ENCODE measurements around the gene TMEM263.
"Not testable (repeated sequence)": the region's sequence is repeated elsewhere in the genome, so short reads cannot be mapped to it uniquely, and the experiment has no call there.

The TMEM263 gene

DNA sequence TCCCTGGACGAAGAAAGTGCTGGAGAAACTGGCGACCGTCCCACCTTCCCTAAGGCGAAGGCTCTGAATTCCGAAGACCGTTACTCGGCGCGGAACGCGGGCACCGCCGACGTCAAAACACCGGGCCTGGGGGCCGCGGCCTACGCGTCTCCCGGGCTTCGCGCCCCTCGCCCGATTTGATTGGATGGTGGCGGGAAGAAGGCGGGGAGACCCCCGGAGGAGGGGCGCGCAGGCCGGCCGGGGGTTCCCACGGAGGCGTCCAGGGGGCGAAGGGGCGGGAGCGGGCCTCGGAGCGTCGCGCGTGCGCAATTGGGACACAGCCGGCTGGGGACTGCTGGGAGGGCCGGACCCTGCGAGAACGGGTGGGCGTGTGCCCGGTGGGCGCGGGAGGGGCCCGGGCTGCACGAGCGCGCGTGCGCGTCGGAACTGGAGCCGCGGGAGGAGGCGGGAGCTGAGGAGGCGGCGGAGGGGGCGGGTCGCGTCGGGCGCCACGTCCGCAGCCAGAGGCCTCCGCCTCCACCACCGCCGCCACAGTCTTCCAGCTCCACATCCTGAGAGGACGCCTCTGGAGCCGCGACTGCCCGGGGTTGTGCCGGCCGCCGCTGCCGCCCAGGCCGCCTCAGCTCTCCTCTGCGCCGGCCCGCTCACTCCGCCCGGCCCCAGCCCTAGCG, at the start of gene TMEM263:
TMEM263 (plus strand) TSS at position 531 of the 671 bp plus-strand sequence. CDS start 11,210 bp downstream, outside the sequence.
- DNase-seq, result peak; percentile 86 to 97

- DNase-seq, result no peak
Measured at GRCh38 chr12:106906715-106907114, 49.0 kb upstream of the TMEM263 start.

DNA sequence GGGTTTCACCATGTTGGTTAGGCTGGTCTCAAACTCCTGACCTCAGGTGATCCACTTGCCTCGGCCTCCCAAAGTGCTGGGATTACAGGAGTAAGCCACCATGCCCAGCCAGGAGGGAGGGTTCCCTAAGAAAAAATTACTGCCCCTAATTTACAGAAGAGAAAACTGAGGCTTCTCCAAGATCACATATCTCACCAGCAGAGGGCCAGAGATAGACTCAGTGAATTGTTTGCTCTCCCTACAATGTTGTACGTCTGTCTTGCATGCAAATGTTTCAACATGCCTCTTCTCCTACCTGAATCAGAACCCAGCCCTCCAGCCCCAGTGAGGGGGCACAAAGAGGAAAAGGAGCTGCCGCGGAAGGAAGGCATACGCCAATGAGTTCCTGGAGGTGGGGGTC, 48.3 kb upstream of the TMEM263 start:
- no peak for DNase-seq

DNA sequence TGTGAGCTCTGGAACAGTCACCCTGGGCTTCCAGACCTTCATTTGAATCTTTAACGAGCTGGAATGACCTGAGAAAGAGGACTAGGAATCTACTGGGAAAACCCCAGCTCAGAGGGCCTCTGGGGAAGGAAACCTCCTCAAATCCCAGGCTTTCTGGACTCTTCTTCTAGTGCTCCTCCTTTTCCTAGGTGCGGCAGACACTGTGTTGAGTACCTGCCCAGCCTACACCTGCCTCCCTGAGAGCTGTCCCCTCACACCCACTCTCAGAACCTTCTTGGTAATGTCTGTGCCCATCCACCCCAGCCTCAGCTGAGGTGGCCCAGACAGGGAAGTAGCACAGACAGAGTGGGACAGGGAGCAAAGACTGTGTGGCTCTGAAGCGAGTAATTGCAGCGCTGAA, 47.9 kb upstream of the TMEM263 start:
- no peak for DNase-seq

GRCh38 chr12:106908561-106908960, 47.1 kb upstream of the TMEM263 start:
- no peak for DNase-seq

DNA sequence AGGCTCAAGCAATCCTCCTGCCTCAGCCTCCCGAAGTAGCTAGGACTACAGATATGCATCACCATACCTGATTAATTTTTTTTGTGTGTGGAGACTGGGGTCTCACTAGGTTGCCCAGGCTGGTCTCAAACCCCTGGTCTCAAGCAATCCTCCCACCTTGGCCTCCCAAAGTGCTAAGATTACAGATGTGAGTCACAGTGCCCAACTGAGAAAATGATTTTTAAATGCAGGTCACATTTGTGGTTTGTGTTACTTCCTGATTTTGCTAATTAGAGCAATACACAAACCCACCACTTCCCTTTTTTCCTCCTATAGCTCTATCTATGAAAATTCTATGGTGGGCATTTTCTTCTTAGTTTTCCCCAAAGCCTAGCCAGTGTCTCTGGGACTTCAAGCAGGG, 45.5 kb upstream of the TMEM263 start:
- DNase-seq, result no peak

- no peak for DNase-seq
Measured at GRCh38 chr12:106911581-106911980, 44.1 kb upstream of the TMEM263 start.

GRCh38 chr12:106913456-106913855, 42.3 kb upstream of the TMEM263 start:
- no peak for DNase-seq

DNA sequence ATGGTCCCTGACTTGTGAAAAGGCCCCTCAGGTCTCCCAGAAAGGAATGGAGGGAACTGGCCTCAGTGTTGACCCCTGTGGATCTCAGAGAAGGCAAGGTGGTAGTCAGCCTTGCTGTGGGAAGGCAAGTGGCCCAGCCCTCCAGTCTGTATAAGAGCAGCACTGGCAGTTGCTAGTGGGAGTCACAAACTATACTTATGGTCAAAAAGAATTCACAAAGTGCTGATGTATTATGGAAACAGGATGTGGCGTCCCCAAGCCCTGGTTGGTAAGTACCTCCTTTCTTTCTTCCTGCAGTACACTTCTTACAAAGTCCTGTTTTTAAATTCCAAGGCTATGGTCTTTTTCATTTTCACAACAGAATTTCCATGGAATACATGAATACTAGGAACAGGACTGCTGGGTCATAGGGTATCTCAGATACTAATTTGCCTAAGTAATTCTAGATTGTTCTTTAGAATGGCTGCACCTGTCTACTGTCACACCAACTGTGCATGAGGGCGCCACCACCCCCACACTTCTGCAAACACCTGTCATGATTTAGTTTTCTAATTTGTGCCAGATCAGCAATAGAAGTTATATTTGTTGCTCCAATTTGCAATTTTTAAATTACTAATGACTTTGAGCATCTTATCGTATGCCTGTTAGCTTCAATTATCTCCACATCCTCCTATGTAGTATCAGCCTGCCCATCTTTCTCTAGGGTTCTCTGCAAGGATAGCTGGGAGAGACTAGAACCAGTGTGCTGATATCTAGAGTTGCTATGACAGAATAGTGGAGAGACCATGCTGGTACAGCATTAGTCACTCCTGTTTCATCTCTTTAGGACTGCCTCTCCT, 40.7 kb upstream of the TMEM263 start:
- no peak for DNase-seq

- DNase-seq, result no peak
Measured at GRCh38 chr12:106915635-106916026, 40.1 kb upstream of the TMEM263 start.

DNA sequence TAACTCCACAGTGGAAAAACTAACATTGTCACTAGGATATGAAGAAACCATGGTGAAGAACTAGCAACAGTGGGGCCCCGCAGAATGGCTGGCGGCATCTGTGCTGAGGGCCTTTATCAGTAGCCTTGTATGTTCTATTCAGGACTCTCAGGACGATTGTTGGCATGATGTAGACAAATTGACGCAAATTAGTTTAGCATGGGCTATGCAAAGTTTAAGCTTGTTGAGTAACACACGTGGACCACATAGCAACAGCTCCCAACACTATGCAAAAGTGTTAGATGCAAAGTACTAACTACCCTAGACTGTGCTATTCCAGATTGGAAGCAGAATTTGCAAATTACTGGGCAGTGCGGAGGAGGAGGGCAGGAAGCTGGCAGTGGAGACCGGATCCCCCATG, 38.2 kb upstream of the TMEM263 start:
- no peak for DNase-seq

- peak in 1 of 2 experiments; percentile 28 for DNase-seq
Measured at GRCh38 chr12:106918746-106919145, 37.0 kb upstream of the TMEM263 start.

GRCh38 chr12:106919910-106920544, 35.7 kb upstream of the TMEM263 start:
- peak; percentile 10 to 20 for DNase-seq

DNA sequence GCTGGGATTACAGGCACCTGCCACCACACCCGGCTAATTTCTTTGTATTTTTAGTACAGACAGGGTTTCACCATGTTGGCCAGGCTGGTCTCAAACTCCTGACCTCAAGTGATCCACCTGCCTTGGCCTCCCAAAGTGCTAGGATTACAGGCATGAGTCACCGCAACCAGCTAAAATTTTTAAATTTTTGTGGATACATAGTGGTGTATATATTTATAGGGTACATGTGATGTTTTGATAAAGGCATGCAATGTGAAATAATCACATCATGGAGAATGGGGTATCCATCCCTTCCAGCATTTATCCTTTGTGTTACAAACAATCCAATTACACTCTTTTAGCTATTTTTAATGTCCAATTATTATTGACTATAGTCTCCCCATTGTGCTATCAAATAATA, 33.7 kb upstream of the TMEM263 start:
- DNase-seq, result not testable (repeated sequence)

DNA sequence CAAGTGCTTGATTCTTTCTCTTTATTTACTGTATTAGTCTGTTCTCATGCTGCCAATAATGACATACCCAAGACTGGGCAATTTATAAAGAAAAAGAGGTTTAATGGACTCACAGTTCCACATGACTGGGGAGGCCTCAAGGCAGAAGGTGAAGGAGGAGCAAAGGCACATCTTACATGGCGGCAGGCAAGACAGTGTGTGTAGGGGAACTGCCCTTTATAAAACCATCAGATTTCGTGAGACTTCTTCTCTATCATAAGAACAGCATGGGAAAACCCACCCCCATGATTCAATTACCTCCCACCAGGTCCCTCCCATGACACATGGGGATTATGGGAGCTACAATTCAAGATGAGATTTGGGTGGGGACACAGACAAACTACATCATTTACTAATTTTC, 32.1 kb upstream of the TMEM263 start:
- DNase-seq, result not testable (repeated sequence)

- DNase-seq, result no peak
Measured at GRCh38 chr12:106924268-106924861, 31.3 kb upstream of the TMEM263 start.

GRCh38 chr12:106926657-106927056, 29.1 kb upstream of the TMEM263 start:
- DNase-seq, result no peak

GRCh38 chr12:106934277-106934676, 21.4 kb upstream of the TMEM263 start:
- no peak for DNase-seq

DNA sequence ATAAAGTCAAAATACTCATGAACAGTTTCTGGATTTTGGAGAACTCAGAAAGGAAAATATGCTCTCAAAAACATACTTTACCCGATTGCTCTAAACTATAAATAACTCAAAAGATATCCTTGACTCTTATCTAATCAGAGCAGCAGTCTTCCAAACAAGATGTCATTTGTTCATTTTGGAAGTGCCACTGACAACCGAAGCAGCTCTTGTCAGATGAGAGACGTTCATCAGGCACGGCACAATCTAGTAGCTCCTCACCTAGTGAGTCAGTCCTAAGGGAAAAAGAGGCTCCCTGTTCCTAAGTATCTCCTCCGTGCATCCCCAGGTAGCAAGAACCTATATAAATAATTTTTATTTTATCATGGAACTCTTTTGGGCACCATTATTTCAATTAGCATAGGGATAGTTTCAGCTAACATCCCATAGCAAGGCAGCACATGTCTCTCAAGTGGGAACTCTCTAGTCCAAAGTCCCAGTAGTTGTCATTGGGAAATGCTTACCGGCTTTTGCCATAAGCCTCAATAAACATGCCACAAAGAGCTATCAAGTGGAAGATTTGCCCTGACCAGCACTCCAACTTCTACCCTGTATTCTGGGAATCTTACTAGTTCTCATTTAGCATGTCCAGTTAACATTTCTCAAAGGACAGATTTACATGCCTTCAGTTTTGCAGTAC, 14.1 kb upstream of the TMEM263 start:
- no peak for DNase-seq

DNA sequence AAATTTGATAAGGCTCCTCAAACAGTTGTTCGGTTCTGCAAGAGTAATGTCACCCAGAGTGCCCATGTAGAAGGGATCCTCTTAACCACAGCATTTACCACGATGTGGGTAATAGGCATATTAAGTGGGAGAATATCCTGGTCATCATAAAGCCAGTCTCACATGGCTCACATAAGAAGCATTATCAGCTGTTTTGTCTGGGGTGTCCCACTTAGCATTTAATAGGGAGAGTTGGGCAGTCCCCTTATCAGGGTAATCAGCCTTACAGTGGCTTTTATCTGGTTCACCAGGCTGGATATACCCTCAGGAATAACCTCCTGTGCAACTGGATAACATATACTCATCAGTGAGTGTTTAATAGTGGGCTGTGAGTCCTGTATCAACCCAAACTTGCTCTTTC, 12.9 kb upstream of the TMEM263 start:
- DNase-seq, result no peak

- DNase-seq, result no peak
Measured at GRCh38 chr12:106945261-106945851, 10.4 kb upstream of the TMEM263 start.

DNA sequence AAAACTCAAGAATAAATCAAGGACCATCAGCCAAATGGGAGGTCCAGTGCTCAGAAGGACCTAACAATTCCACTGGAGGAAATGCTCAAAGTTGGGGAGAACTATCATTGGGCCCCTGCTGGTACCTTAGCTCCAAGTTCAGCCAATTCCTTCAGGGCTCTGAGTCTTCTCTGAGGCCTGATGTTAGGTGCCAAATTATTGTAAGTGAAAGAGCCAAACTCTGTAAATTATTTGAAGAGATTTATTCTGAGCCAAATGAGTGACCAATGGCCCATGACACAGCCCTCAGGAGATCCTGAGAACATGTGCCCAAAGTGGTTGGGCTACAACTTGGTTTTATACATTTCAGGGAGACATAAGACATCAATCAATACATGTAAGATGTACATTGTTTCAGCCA, 8.2 kb upstream of the TMEM263 start:
- DNase-seq, result no peak
